Tibial artery (tissue), 4 donors: ENCODE results near the gene TSSC4.

Experiments used
- DNase-seq, 2 donors: peaks; one replicate each; pipeline ENCODE4 v3.0.0-alpha.2; 2019
- H3K27ac ChIP-seq, 2 donors: fragments of 200-600 bp; sonication (generic) in 1 of 2; 1 replicate in 1 of 2; 2 replicates in 1 of 2; pipeline ENCODE4 v1.5.1; 2018 to 2019; ENCODE audit warnings: mild to moderate bottlenecking in 1 of 2
- H3K27me3 ChIP-seq, 2 donors: fragments of 200-600 bp; sonication (generic) in 1 of 2; one replicate each; pipeline versions ENCODE4 v1.5.1 to v1.6.0; 2016 to 2019
- H3K36me3 ChIP-seq, 3 donors: fragments of 200-600 bp; sonication (generic) in 2 of 3; one replicate each; pipeline ENCODE4 v1.5.1; 2016 to 2019; ENCODE audit warnings: mild to moderate bottlenecking in 2 of 3
- H3K4me1 ChIP-seq, 4 donors: fragments of 200-600 bp; sonication (generic) in 2 of 4; 1 replicate in 3 of 4; 2 replicates in 1 of 4; pipeline ENCODE4 v1.5.1; 2016 to 2019
- H3K4me3 ChIP-seq, 2 donors: fragments of 200-600 bp; sonication (generic) in 1 of 2; 1 replicate in 1 of 2; 2 replicates in 1 of 2; pipeline ENCODE4 v1.5.1; 2018 to 2019; ENCODE audit warnings: mild to moderate bottlenecking in 2 of 2
- H3K9me3 ChIP-seq, 3 donors: fragments of 200-600 bp; sonication (generic) in 1 of 3; one replicate each; pipeline ENCODE4 v1.5.1; 2016 to 2019
- intact Hi-C: fragments of 100-400 bp; cut with DNase I; formaldehyde crosslinking; loops from one replicate; pipeline ENCODE4 v1.15.0; 2023; ENCODE audit warnings: low total_unique reads
- TF ChIP-seq, protein P1 (sequence below), 2 experiments: fragments of 200-600 bp in 1 of 2; fragments of 450-650 bp in 1 of 2; IDR thresholded peaks; one replicate each; pipeline ENCODE4 v1.5.1; 2017 to 2019; ENCODE audit warnings: antibody characterized with exemption in 2 of 2, mild to moderate bottlenecking in 1 of 2, moderate library complexity in 1 of 2

Gene TSSC4

DNA sequence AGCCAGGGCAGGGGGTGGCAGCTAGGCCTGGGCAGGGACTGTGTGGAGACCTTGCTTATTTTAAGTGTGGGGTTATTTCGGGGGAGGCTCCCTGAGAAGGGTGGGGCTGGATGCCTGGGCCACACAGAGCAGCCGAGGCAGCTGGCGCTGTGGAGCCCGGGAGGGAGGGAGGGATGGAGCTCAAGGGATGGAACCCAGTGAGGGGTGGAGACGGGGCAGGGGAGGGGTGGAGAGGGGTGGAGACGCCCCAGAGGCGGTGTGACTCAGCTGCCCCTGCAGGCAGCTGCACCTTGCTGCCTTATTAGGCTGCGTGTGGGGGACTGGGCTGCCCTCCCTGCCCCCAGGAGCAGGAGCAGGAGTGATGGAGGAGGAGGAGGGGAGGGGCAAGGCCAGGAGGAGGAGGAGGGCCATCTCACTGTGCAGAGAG is 9.8 kb upstream of the TSSC4 start:
- H3K27ac ChIP-seq, result peak overlapping the region; percentile 63 to 69
- H3K27me3 ChIP-seq, result no peaks in the 10 kb centered on the region
- H3K36me3 ChIP-seq, result peaks cover 10 to 55% (median 48%) of the 10 kb centered on the region in 3 donors
- H3K9me3 ChIP-seq, result no peaks in the 10 kb centered on the region
- peak in 1 of 2 donors; percentile 90 for DNase-seq
- H3K4me3 ChIP-seq, result no peak overlapping the region
- TF ChIP-seq, protein P1, sequence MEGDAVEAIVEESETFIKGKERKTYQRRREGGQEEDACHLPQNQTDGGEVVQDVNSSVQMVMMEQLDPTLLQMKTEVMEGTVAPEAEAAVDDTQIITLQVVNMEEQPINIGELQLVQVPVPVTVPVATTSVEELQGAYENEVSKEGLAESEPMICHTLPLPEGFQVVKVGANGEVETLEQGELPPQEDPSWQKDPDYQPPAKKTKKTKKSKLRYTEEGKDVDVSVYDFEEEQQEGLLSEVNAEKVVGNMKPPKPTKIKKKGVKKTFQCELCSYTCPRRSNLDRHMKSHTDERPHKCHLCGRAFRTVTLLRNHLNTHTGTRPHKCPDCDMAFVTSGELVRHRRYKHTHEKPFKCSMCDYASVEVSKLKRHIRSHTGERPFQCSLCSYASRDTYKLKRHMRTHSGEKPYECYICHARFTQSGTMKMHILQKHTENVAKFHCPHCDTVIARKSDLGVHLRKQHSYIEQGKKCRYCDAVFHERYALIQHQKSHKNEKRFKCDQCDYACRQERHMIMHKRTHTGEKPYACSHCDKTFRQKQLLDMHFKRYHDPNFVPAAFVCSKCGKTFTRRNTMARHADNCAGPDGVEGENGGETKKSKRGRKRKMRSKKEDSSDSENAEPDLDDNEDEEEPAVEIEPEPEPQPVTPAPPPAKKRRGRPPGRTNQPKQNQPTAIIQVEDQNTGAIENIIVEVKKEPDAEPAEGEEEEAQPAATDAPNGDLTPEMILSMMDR (IDR thresholded peaks at IDR 0.05), result no peak
- peaks cover 0 to 66% (median 58%) of the 10 kb centered on the region in 4 donors for H3K4me1 ChIP-seq
- intact Hi-C loops, result no loop called here

DNA sequence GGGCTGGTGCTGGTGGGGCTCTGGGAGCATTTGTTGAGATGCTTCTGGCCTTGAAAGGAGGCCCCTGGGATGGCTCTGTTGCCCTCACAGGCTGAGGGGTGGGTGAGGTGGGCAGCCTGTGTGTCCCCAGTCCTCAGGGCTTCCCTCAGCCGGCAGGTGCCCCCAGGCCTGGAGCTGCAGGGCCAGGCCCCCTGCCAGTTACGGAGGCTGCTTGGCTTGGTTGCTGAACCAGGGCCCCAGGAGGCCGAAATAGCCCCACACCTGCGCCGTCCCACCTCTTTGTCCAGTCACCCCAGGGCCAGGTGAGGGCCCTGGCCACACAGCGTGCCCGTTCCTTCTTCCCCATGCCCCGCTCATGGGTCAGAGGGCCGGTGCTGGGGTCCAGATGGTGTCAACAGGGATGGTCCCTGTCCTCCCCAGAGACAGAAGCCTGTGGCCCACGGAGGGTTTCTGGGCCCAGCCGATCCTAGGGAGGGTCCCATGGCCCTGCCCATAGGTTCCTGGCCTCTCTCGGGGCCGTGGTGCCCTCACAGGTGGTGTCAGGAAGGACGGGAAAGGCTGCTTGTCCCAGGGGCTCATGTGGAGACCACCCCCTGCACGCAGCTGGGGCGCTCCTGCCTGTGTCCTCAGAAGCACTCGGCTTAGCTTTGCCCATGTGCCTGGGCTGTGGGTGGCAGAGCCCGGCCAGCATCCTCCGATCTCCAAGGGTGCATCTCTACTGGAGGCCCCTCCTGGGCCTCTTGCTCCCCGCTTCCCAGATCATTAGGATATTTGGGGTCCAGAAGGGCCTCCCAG is 9.2 kb upstream of the TSSC4 start:
- DNase-seq, result no peak
- H3K27ac ChIP-seq, result peak overlapping the region; percentile 63 to 69
- no peak overlapping the region for H3K4me3 ChIP-seq
- peaks cover 0 to 59% (median 52%) of the 10 kb centered on the region in 4 donors for H3K4me1 ChIP-seq
- no peaks in the 10 kb centered on the region for H3K9me3 ChIP-seq
- intact Hi-C loops, result no loop called here
- peaks cover 16 to 62% (median 55%) of the 10 kb centered on the region in 3 donors for H3K36me3 ChIP-seq
- H3K27me3 ChIP-seq, result no peaks in the 10 kb centered on the region
- TF ChIP-seq, protein P1 (IDR thresholded peaks at IDR 0.05), result no peak

DNA sequence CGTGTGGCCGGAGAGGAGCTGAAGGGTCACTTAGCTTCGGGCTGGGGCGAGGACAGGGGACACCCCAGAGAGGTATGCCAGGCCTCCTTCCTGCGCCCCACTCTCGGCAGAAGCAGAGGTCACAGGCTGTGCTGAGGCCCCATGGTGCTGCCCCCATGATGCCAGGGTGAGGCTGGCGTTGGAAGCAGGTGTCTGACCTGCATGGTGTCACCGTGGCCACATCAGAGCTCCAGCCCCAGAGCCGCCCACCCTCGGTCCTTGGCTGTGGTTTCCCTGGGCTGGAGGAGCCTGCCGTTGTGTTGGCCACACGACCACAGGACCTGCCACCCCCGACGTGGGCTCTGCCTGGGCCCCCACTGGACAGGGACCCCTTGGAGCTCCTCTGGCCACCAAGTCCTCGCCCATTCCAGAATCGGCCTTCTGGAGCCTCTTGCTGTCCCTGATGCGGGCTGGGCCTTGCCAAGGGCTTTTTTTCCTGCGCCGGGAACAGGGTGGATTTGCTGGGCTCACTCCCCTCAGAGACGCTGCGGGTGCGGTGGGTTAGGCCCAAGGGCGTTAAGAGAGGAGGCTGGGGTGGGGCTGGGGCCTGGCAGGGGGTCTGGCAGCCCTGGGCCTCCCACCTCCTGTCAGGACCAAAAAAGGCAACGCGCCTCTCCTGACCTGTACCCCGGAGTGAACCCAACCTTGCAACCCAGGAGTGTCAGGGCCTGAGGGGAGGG is 8.2 kb upstream of the TSSC4 start:
- intact Hi-C loops, result no loop called here
- no peaks in the 10 kb centered on the region for H3K27me3 ChIP-seq
- peaks cover 0 to 49% (median 42%) of the 10 kb centered on the region in 4 donors for H3K4me1 ChIP-seq
- H3K27ac ChIP-seq, result peak overlapping the region; percentile 63 to 69
- TF ChIP-seq, protein P1 (IDR thresholded peaks at IDR 0.05), result no peak
- no peak overlapping the region for H3K4me3 ChIP-seq
- no peaks in the 10 kb centered on the region for H3K9me3 ChIP-seq
- DNase-seq, result no peak
- peaks cover 25 to 72% (median 64%) of the 10 kb centered on the region in 3 donors for H3K36me3 ChIP-seq

DNA sequence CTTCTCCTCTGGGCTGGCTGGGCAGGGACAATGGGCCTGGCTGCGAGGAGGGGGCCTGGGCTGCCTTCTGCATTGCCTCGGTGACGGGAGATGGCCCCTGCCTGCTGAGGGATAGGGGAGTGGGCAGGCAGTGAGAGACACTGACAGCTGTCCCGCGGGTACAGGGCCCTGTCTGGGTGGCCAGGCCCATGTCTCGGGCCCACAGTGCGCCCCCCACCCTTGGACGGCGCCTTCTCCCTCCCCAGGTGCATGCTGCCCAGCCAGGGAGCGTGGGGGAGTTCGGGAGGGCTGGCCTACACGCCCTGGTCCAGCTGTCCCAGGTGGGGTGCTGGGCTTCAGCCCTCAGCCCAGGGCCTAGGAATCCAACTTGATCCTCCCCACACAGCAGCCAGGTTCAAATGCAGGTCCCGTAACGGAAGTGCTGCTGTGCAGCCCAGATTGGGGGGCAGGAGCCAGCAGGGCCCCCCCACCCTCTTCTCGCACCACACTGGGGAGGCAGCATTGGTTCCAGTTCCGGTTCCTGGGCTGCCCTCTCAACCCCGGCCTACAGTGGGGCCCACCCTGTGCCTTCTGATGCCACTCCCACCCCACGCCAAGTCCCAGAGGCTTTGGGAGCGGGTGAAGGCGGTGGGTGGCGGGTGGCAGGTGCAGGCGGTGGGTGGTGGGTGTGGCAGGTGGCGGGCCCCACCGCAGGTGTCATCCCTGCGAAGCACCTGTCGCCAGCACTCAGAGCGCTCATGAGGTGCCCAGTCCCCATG is 7.3 kb upstream of the TSSC4 start:
- Histone ChIP-seq H3K9me3 (no peaks in the 10 kb centered on the region), H3K27ac (peak overlapping the region in 1 of 2 donors; percentile 63), H3K36me3 (peaks cover 25 to 78% (median 64%) of the 10 kb centered on the region in 3 donors), H3K4me3 (no peak overlapping the region), H3K4me1 (peaks cover 0 to 40% (median 33%) of the 10 kb centered on the region in 4 donors), H3K27me3 (no peaks in the 10 kb centered on the region)
- no peak for DNase-seq
- intact Hi-C loops, result no loop called here
- TF ChIP-seq, protein P1 (IDR thresholded peaks at IDR 0.05), result no peak
